Liver (tissue), 9 donors: ENCODE results near the gene SPSB1. TPM values are rescaled to one million over a fixed set of nuclear protein-coding genes. Genes with fewer than 3 reads are reported as not detected.

ENCODE experiments used
- DNase-seq: peaks from one replicate; pipeline ENCODE4 v3.0.0-alpha.2; 2017; ENCODE audit warnings: low spot score
- H3K27ac ChIP-seq, 2 donors: one replicate each; pipeline ENCODE4 v1.7.0; 2013; ENCODE audit warnings: inconsistent platforms in 2 of 2, low read length in 2 of 2, control low read depth in 1 of 2, low read depth in 1 of 2, mild to moderate bottlenecking in 1 of 2
- H3K27me3 ChIP-seq, 4 donors: one replicate each; pipeline versions ENCODE4 v1.6.1 to v1.7.0; 2013; ENCODE audit warnings: low read length in 3 of 4, inconsistent platforms in 1 of 4, mild to moderate bottlenecking in 1 of 4, moderate library complexity in 1 of 4; ENCODE audit not compliant: control insufficient read depth in 4 of 4, insufficient read depth in 4 of 4
- H3K36me3 ChIP-seq, 4 donors: one replicate each; pipeline versions ENCODE4 v1.6.1 to v1.7.0; 2013; ENCODE audit warnings: low read length in 3 of 4, mild to moderate bottlenecking in 3 of 4, low read depth in 1 of 4, moderate library complexity in 1 of 4; ENCODE audit not compliant: control insufficient read depth in 4 of 4, insufficient read depth in 3 of 4
- H3K4me1 ChIP-seq, 4 donors: one replicate each; pipeline versions ENCODE4 v1.6.1 to v1.7.0; 2013; ENCODE audit warnings: low read length in 3 of 4, mild to moderate bottlenecking in 3 of 4, moderate library complexity in 1 of 4; ENCODE audit not compliant: control insufficient read depth in 4 of 4, insufficient read depth in 4 of 4
- H3K4me3 ChIP-seq, 3 donors: one replicate each; pipeline versions ENCODE4 v1.6.1 to v1.7.0; 2013; ENCODE audit warnings: low read length in 3 of 3, control low read depth in 1 of 3, low read depth in 1 of 3, mild to moderate bottlenecking in 1 of 3
- H3K9ac ChIP-seq, 2 donors: one replicate each; pipeline ENCODE4 v1.7.0; 2013; ENCODE audit warnings: low read length in 2 of 2, mild to moderate bottlenecking in 2 of 2, moderate library complexity in 2 of 2, control low read depth in 1 of 2, low read depth in 1 of 2
- H3K9me3 ChIP-seq, 4 donors: one replicate each; pipeline versions ENCODE4 v1.6.1 to v1.7.0; 2013; ENCODE audit warnings: low read length in 3 of 4; ENCODE audit not compliant: control insufficient read depth in 4 of 4
- GABPA ChIP-seq, 2 donors: IDR thresholded peaks in 1 of 2; conservative IDR thresholded peaks in 1 of 2; 2 replicates each; pipeline ENCODE4 v1.6.1; 2016; ENCODE audit warnings: antibody characterized with exemption in 2 of 2, mild to moderate bottlenecking in 1 of 2, moderate library complexity in 1 of 2
- HNF4A ChIP-seq, 2 donors: conservative IDR thresholded peaks; 2 replicates each; pipeline ENCODE4 v1.6.1; 2016; ENCODE audit warnings: antibody characterized with exemption in 2 of 2, mild to moderate bottlenecking in 2 of 2
- HNF4G ChIP-seq: IDR thresholded peaks from 2 replicates; pipeline ENCODE4 v1.6.1; 2016; ENCODE audit warnings: antibody characterized with exemption
- MAX ChIP-seq: IDR thresholded peaks from 2 replicates; pipeline ENCODE4 v1.6.1; 2016; ENCODE audit warnings: antibody characterized with exemption
- REST ChIP-seq: IDR thresholded peaks from 2 replicates; pipeline ENCODE4 v1.6.1; 2016; ENCODE audit warnings: antibody characterized with exemption, mild to moderate bottlenecking
- SP1 ChIP-seq: IDR thresholded peaks from 2 replicates; pipeline ENCODE4 v1.6.1; 2018; ENCODE audit warnings: antibody characterized with exemption, mild to moderate bottlenecking
- TAF1 ChIP-seq: conservative IDR thresholded peaks from 2 replicates; pipeline ENCODE4 v1.6.1; 2016; ENCODE audit warnings: antibody characterized with exemption, mild to moderate bottlenecking
- ZBTB33 ChIP-seq: IDR thresholded peaks from 2 replicates; pipeline ENCODE4 v1.6.1; 2016; ENCODE audit warnings: antibody characterized with exemption
- WGBS: extraction: QIAGEN DNeasy Blood & Tissue Kit; methylation state at CpG from one replicate; pipeline ENCODE4 v1.1.7; 2013; 5-methylcytosine and 5-hydroxymethylcytosine counted together
- polyA plus RNA-seq, 2 donors: library from polyadenylated mRNA; stranded (reverse) in 1 of 2; unstranded in 1 of 2; fragments of 200-250 nt in 1 of 2; fragments of >200 nt in 1 of 2; fragmentation: Nextera tagmentation in 1 of 2; extraction: Ambion mirVana in 1 of 2; gene quantifications; one replicate each; pipeline versions ENCODE4 v1.2.1 to v1.2.3, GENCODE V29; 2013 to 2015
- total RNA-seq, 2 donors: library from RNA; depleted of rRNA; stranded (reverse); fragments of >200 nt; gene quantifications; one replicate each; pipeline ENCODE4 v1.2.3, GENCODE V29; 2014
- donor health status: healthy.
- donor health status: healthy.
- donor health status: healthy.
- donor health status: healthy.
- donor health status: healthy.

The SPSB1 gene
- total and polyA plus RNA-seq, 4 donors = 4.1 to 22.6 (median 14.8) TPM

- Histone ChIP-seq H3K9me3 (no peaks in the 10 kb centered on the region), H3K27ac (no peak overlapping the region), H3K9ac (no peak overlapping the region), H3K4me3 (no peak overlapping the region), H3K4me1 (peaks cover 0 to 45% (median 25%) of the 10 kb centered on the region in 4 donors), H3K27me3 (no peaks in the 10 kb centered on the region), H3K36me3 (peaks cover 18 to 69% (median 51%) of the 10 kb centered on the region in 4 donors)
- DNase-seq = no peak
- 81% methylated on average over 50 of the region's 50 CpGs for WGBS
- TF ChIP-seq GABPA (IDR thresholded peaks at IDR 0.05 in 1 of 2, conservative IDR thresholded peaks at IDR 0.05 in 1 of 2) (no peak), HNF4A (conservative IDR thresholded peaks at IDR 0.05) (peak; percentile 58 to 63)
Observed at GRCh38 chr1:9263984-9264872, 28.5 kb upstream of the SPSB1 start.

GRCh38 chr1:9265037-9265436 is 27.7 kb upstream of the SPSB1 start:
- no peaks in the 10 kb centered on the region for H3K27me3 ChIP-seq
- H3K36me3 ChIP-seq = peaks cover 18 to 77% (median 59%) of the 10 kb centered on the region in 4 donors
- peaks cover 0 to 39% (median 24%) of the 10 kb centered on the region in 4 donors for H3K4me1 ChIP-seq
- no peak for DNase-seq
- no peak overlapping the region for H3K4me3 ChIP-seq
- TF ChIP-seq TAF1 (no peak), REST (no peak), HNF4A (conservative IDR thresholded peaks at IDR 0.05) (no peak), MAX (no peak)
- no peak overlapping the region for H3K27ac ChIP-seq
- H3K9me3 ChIP-seq = no peaks in the 10 kb centered on the region
- H3K9ac ChIP-seq = no peak overlapping the region
- WGBS = 93% methylated on average over 10 of the region's 10 CpGs

- DNase-seq = no peak
- no peaks in the 10 kb centered on the region for H3K9me3 ChIP-seq
- no peak for TF ChIP-seq SP1
- no peak overlapping the region for H3K9ac ChIP-seq
- peaks cover 18 to 79% (median 60%) of the 10 kb centered on the region in 4 donors for H3K36me3 ChIP-seq
- H3K4me3 ChIP-seq = no peak overlapping the region
- H3K27me3 ChIP-seq = no peaks in the 10 kb centered on the region
- 83% methylated on average over 12 of the region's 12 CpGs for WGBS
- peaks cover 0 to 33% (median 19%) of the 10 kb centered on the region in 4 donors for H3K4me1 ChIP-seq
- no peak overlapping the region for H3K27ac ChIP-seq
Observed at GRCh38 chr1:9265968-9266367, 26.7 kb upstream of the SPSB1 start.

- Histone ChIP-seq H3K27ac (no peak overlapping the region), H3K4me3 (no peak overlapping the region), H3K4me1 (peaks cover 0 to 19% (median 12%) of the 10 kb centered on the region in 4 donors), H3K36me3 (peaks cover 16 to 66% (median 56%) of the 10 kb centered on the region in 4 donors), H3K9ac (no peak overlapping the region), H3K9me3 (no peaks in the 10 kb centered on the region), H3K27me3 (no peaks in the 10 kb centered on the region)
- WGBS = 69% methylated on average over 7 of the region's 7 CpGs
- no peak for TF ChIP-seq HNF4G
- TF ChIP-seq ZBTB33 = no peak
- no peak for DNase-seq
Observed at GRCh38 chr1:9267352-9267686, 25.4 kb upstream of the SPSB1 start.
